Epithelial cell of esophagus (primary cell): ENCODE results near the gene GFOD1.

ENCODE experiments used
- DNase-seq: peaks from one replicate; pipeline ENCODE4 v3.0.0; 2010; ENCODE audit warnings: low read depth
- H3K4me3 ChIP-seq: 2 replicates; pipeline ENCODE4 v1.5.1; 2011; ENCODE audit warnings: mild to moderate bottlenecking, low read length, control low read depth
- TF ChIP-seq, protein P1 (sequence below): IDR thresholded peaks from 2 replicates; pipeline ENCODE4 v1.5.1; 2011; ENCODE audit warnings: low read depth, mild to moderate bottlenecking, low read length, control low read depth, inconsistent platforms; ENCODE audit not compliant: insufficient read depth; ENCODE audit errors: missing control alignments

The GFOD1 gene

GRCh38 chr6:13372076-13372475, 115.3 kb downstream of the GFOD1 start:
- no peak overlapping the region for H3K4me3 ChIP-seq
- TF ChIP-seq, protein P1, sequence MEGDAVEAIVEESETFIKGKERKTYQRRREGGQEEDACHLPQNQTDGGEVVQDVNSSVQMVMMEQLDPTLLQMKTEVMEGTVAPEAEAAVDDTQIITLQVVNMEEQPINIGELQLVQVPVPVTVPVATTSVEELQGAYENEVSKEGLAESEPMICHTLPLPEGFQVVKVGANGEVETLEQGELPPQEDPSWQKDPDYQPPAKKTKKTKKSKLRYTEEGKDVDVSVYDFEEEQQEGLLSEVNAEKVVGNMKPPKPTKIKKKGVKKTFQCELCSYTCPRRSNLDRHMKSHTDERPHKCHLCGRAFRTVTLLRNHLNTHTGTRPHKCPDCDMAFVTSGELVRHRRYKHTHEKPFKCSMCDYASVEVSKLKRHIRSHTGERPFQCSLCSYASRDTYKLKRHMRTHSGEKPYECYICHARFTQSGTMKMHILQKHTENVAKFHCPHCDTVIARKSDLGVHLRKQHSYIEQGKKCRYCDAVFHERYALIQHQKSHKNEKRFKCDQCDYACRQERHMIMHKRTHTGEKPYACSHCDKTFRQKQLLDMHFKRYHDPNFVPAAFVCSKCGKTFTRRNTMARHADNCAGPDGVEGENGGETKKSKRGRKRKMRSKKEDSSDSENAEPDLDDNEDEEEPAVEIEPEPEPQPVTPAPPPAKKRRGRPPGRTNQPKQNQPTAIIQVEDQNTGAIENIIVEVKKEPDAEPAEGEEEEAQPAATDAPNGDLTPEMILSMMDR = no peak
- no peak for DNase-seq

DNA sequence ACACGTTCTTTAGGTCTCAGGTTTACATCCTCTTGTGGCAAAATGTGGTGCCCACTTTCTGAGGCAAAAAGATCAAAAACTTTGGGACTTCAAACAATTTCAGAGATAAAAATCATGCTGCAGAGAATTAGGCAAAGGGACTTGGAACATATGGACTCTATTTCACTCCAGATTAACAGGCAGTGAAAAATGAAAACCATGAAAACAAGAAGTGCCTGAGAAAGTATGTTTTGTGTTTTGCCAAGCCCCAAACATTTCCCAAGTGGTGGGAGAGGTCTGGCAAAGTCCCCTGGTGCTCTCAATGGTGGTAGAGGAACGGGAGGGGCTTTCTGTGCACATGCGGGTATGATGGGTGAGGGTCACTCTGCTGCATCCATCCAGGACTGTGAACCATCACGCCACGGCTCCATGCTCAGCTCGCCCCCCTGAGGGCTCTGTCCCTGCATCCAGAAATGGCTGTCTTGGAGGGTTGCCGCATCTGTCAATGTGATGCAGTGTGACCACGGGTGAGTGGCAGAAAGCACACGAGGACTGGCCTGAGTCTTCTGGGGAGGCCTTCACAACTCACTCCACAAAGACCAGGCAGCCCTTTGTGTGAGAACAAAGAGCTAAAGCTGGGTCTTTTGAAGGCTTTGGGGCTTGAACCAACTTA, 115.9 kb downstream of the GFOD1 start:
- TF ChIP-seq, protein P1 = no peak
- no peak overlapping the region for H3K4me3 ChIP-seq
- no peak for DNase-seq

- peak; percentile 46 for DNase-seq
- TF ChIP-seq, protein P1 = no peak
- H3K4me3 ChIP-seq = no peak overlapping the region
Measured at GRCh38 chr6:13370623-13371022, 116.8 kb downstream of the GFOD1 start.

DNA sequence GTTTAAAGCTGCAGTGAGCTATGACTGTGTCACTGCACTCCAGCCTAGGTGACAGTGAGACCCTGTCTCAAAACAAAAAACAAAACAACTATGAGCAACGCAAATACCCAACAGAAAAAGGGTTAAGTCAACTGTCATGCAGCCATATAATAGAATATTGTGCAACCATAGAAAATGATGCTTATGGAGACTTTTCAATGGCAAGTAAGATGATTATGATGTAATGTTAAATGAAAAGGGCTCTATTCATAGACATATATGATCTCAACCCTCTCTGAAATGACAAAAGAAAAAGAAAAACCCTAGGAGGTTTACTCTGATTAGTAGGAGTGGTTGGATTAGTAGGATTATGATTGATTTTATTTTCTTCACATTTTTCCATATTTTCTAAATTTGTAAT, 117.8 kb downstream of the GFOD1 start:
- TF ChIP-seq, protein P1 = no peak
- no peak for DNase-seq
- H3K4me3 ChIP-seq = no peak overlapping the region

GRCh38 chr6:13368731-13369115, 118.7 kb downstream of the GFOD1 start:
- TF ChIP-seq, protein P1 = no peak
- peak; percentile 79 for DNase-seq

DNA sequence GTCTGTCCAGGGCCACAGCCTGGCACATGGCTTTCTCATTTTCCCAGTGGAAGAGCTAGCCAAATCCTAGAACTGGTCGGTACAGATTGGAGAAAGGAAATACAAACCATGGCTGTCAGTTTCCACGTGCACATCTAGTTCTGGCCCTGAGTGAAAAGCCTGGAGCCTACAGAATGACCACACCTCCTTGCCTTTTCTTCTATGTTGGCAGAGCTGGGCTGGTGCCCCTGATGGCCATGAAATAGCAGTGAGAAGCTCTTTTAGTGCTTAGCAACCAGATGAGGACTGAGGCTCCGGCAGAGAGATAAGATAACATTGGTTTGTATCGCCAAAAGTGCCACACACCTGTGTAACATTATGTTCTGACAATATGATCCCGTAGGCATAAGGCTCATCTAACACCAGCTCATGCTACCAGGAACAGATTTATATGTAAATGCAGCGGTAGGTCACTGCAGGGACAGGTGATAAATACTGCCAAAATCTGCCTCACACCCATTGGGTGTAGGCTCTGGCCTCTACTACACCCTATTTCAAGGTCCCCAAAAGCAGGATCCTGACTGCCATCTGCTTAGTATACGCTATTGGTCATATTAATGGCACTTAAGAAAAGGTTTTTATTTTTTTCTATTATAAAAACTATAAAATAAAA, 119.2 kb downstream of the GFOD1 start:
- TF ChIP-seq, protein P1 = no peak
- DNase-seq = no peak
- H3K4me3 ChIP-seq = no peak overlapping the region

More at GRCh38 chr6:13368731-13369115, 118.7 kb downstream of the GFOD1 start:
- no peak overlapping the region for H3K4me3 ChIP-seq

DNA sequence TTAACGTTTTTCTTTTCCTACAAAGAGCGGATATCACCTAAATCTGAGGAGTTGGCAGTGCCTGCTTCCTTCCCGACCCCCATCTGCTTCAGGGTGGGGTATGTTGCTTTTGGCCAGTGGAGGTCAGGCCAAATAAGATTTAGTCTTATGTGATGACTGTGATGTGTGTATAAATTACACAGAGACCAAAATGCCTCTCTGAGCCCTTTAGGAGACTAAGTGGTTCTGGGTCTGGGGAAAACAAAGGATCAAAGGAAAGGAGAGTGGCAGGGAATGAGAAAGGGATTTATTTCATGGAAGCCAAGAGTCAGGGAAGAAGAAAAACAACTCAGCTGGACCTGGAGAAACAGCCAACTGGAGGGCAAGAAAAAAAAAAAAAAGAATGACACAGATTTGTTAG, 120.0 kb downstream of the GFOD1 start:
- no peak for DNase-seq
- TF ChIP-seq, protein P1 = no peak
- H3K4me3 ChIP-seq = no peak overlapping the region
